Measurements from ENCODE around the gene UQCC2.

- TF ChIP-seq POLR2A (IDR thresholded peaks at IDR 0.05; ENCODE audit: control extremely low read depth in 1 of 2, low read depth in 2 of 2, low read length in 2 of 2) = no peak
- TF ChIP-seq CREB1 (IDR thresholded peaks at IDR 0.05) = no peak
- TF ChIP-seq, protein P1, sequence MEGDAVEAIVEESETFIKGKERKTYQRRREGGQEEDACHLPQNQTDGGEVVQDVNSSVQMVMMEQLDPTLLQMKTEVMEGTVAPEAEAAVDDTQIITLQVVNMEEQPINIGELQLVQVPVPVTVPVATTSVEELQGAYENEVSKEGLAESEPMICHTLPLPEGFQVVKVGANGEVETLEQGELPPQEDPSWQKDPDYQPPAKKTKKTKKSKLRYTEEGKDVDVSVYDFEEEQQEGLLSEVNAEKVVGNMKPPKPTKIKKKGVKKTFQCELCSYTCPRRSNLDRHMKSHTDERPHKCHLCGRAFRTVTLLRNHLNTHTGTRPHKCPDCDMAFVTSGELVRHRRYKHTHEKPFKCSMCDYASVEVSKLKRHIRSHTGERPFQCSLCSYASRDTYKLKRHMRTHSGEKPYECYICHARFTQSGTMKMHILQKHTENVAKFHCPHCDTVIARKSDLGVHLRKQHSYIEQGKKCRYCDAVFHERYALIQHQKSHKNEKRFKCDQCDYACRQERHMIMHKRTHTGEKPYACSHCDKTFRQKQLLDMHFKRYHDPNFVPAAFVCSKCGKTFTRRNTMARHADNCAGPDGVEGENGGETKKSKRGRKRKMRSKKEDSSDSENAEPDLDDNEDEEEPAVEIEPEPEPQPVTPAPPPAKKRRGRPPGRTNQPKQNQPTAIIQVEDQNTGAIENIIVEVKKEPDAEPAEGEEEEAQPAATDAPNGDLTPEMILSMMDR (IDR thresholded peaks at IDR 0.05; ENCODE audit: control extremely low read depth in 1 of 3, insufficient read depth in 1 of 3, low read depth in 1 of 3, low read length in 3 of 3) = no peak
- TF ChIP-seq TEAD4 (IDR thresholded peaks at IDR 0.05; ENCODE audit: low read depth, low read length) = no peak
Measured at GRCh38 chr6:33747823-33748222, 36.3 kb upstream of the UQCC2 start.
